A673 (cell line): Measurements from ENCODE around the gene POLE. TPM values are rescaled to one million over a fixed set of nuclear protein-coding genes. Genes with fewer than 3 reads are reported as not detected.

ENCODE experiments used
- BruUV-seq: library from RNA; stranded (reverse); fragments of 400-500 nt; replicated peaks from 2 replicates; lab custom pipeline; 2021; lab: Mats Ljungman, UMichigan
- CTCF ChIA-PET: fragments of 300-600 bp; sonication (Branson Sonifier 250); formaldehyde crosslinking; loops from one replicate; lab custom pipeline; 2022; ENCODE audit warnings: antibody characterized with exemption; lab: Charles Lee
- POLR2A ChIA-PET: fragments of 300-600 bp; sonication (Branson Sonifier 250); formaldehyde crosslinking; loops from one replicate; lab custom pipeline; 2022; ENCODE audit warnings: antibody characterized with exemption; ENCODE audit not compliant: low non-redundant PET; lab: Charles Lee
- DNase-seq: peaks from one replicate; pipeline ENCODE4 v3.0.0-alpha.2; 2015; ENCODE audit warnings: low spot score
- H3K27ac ChIP-seq: fragments of 200-600 bp; sonication (generic); 2 replicates; pipeline ENCODE4 v1.5.1; 2016; ENCODE audit warnings: mixed run types, low read depth, mild to moderate bottlenecking, mixed read lengths, antibody characterized with exemption, low read length; ENCODE audit not compliant: poor library complexity, severe bottlenecking
- H3K27me3 ChIP-seq: fragments of 200-600 bp; sonication (generic); replicated peaks from 2 replicates; pipeline ENCODE4 v1.6.1; 2017; ENCODE audit warnings: mixed run types, low read depth, mild to moderate bottlenecking, mixed read lengths, antibody characterized with exemption, low read length; ENCODE audit not compliant: insufficient read depth, poor library complexity
- H3K36me3 ChIP-seq: fragments of 200-600 bp; sonication (generic); 2 replicates; pipeline ENCODE4 v1.6.1; 2016; ENCODE audit warnings: mixed run types, mild to moderate bottlenecking, mixed read lengths, antibody characterized with exemption, low read length; ENCODE audit not compliant: insufficient read depth, poor library complexity, severe bottlenecking
- H3K4me1 ChIP-seq: fragments of 200-600 bp; sonication (generic); 2 replicates; pipeline ENCODE4 v1.6.1; 2017; ENCODE audit warnings: mixed run types, mild to moderate bottlenecking, mixed read lengths, antibody characterized with exemption, low read length; ENCODE audit not compliant: insufficient read depth, poor library complexity, severe bottlenecking
- H3K4me3 ChIP-seq: fragments of 200-600 bp; sonication (generic); 2 replicates; pipeline ENCODE4 v1.5.1; 2016; ENCODE audit warnings: low read depth, mixed run types, mild to moderate bottlenecking, mixed read lengths, low read length; ENCODE audit not compliant: poor library complexity, severe bottlenecking
- H3K9me3 ChIP-seq: fragments of 200-600 bp; sonication (generic); 2 replicates; pipeline ENCODE4 v1.6.1; 2016; ENCODE audit warnings: mixed run types, low read depth, mild to moderate bottlenecking, mixed read lengths, antibody characterized with exemption, low read length; ENCODE audit not compliant: poor library complexity, severe bottlenecking
- CTCF ChIP-seq: fragments of 300-800, 200-600 bp; sonication (generic); conservative IDR thresholded peaks from 2 replicates; pipeline ENCODE4 v1.5.1; 2017; ENCODE audit warnings: low read depth, mild to moderate bottlenecking, antibody characterized with exemption, low read length, moderate library complexity, mixed read lengths
- EZH2 ChIP-seq: fragments of 200-600 bp; sonication (generic); IDR thresholded peaks from 2 replicates; pipeline ENCODE4 v1.6.1; 2017; ENCODE audit warnings: borderline replicate concordance, low read depth, mild to moderate bottlenecking, mixed read lengths, antibody characterized with exemption, low read length; ENCODE audit not compliant: poor library complexity, severe bottlenecking
- intact Hi-C: fragments of 100-400 bp; cut with micrococcal nuclease; formaldehyde crosslinking; loops from one replicate; pipeline ENCODE4 v1.10.0; 2022; ENCODE audit not compliant: unreplicated experiment
- total RNA-seq: library from RNA; stranded (reverse); gene quantifications from 2 replicates; pipeline ENCODE4 v1.2.3, GENCODE V29; 2021

The POLE gene
- total RNA-seq, 1 experiment from 2014 or later: 239 TPM

DNA sequence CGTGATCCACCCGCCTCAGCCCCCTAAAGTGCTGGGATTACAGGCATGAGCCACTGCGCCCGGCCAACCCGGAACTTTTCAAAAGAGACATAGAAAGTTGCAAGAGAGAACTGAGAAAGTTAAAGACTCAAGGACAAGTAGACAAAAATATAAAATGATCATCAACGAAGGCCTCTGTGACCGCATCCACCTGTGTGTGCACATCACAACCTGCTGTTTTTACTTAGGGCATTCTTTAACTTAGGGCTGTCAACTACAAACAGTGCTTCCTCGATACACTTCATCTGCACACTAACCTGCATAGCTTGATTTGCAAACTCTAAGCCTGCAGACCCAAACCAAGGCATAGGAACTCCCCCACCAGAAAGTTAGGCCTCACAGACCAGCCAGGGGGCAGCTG is 53.7 kb downstream of the POLE start:
- Histone ChIP-seq H3K27ac (no peak overlapping the region), H3K9me3 (no peaks in the 10 kb centered on the region), H3K4me3 (no peak overlapping the region), H3K36me3 (peaks cover 97% of the 10 kb centered on the region), H3K4me1 (no peaks in the 10 kb centered on the region), H3K27me3 (no peaks in the 10 kb centered on the region)
- DNase-seq: no peak
- POLR2A ChIA-PET: no interaction called here
- no TSS peak for BruUV-seq
- CTCF ChIA-PET: interaction anchor here (1.1 kb wide), 1 partner anchor 18 kb away, joined by 4 read pairs; no protein-coding TSS in a partner anchor
- TF ChIP-seq CTCF: no peak
- no peak for TF ChIP-seq EZH2
- intact Hi-C loops: no loop called here

- BruUV-seq: no TSS peak
- no peak for DNase-seq
- intact Hi-C loops: no loop called here
- POLR2A ChIA-PET: no interaction called here
- CTCF ChIA-PET: interaction anchor here (1.1 kb wide), 1 partner anchor 18 kb away, joined by 4 read pairs; no protein-coding TSS in a partner anchor
- H3K27me3 ChIP-seq: no peaks in the 10 kb centered on the region
- H3K27ac ChIP-seq: no peak overlapping the region
- H3K4me1 ChIP-seq: no peaks in the 10 kb centered on the region
- TF ChIP-seq CTCF (no peak), EZH2 (no peak)
- peaks cover 90% of the 10 kb centered on the region for H3K36me3 ChIP-seq
- H3K9me3 ChIP-seq: no peaks in the 10 kb centered on the region
- H3K4me3 ChIP-seq: no peak overlapping the region
Observed at GRCh38 chr12:132632521-132633228, 54.5 kb downstream of the POLE start.

DNA sequence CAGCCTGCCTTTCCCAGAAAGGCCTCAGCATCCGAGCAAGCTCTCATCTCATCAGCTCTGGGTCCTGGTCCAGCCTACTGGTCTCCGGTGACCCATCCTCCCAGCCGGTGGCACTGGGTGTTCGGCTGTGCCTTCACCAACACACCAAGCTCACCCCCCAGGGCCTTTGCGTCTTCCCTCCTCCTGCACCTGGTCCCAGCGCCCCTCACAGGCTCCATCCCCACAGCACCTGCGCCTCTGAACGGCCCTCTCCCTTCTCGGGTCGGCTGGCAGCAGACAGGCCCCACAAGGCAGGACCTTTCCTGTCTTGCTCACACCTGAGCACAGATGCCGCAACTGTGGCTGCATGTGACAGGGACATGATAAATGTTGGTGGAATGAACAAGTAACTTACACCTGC is 55.5 kb downstream of the POLE start:
- ChIA-PET POLR2A (no interaction called here), CTCF (no interaction called here)
- Histone ChIP-seq H3K27me3 (no peaks in the 10 kb centered on the region), H3K4me3 (no peak overlapping the region), H3K4me1 (no peaks in the 10 kb centered on the region), H3K36me3 (peaks cover 80% of the 10 kb centered on the region), H3K9me3 (no peaks in the 10 kb centered on the region), H3K27ac (no peak overlapping the region)
- intact Hi-C loops: no loop called here
- no peak for TF ChIP-seq EZH2
- TF ChIP-seq CTCF: no peak
- no peak for DNase-seq
- BruUV-seq: no TSS peak
